ENCODE measurements around the gene HDAC11.

HDAC11 gene

DNA sequence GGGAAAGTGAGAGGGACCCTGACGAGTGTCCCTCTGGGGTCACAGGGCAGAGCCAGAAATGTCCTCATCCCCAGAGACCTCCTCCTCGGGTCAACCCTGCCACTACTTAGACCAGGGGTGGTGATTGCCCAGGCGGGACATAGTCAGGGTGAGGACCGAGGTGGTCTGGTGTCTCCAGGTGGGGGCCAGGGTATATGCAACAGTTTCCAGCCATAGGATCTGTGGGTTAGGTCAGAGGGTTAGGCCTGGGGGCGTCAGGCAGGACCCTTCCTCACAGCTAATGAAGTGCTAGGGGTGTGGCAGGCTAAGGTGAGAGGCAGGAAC lies 46.5 kb downstream of the HDAC11 start:
- no peak for DNase-seq (ENCODE audit: extremely low spot score)
- ChIA-PET CTCF (interaction anchor here (1.1 to 1.9 kb wide), 2 partner anchors 30 to 122 kb away, joined by 3 to 6 read pairs; no protein-coding TSS in a partner anchor), POLR2A (no interaction called here)
- TF ChIP-seq, protein P1, sequence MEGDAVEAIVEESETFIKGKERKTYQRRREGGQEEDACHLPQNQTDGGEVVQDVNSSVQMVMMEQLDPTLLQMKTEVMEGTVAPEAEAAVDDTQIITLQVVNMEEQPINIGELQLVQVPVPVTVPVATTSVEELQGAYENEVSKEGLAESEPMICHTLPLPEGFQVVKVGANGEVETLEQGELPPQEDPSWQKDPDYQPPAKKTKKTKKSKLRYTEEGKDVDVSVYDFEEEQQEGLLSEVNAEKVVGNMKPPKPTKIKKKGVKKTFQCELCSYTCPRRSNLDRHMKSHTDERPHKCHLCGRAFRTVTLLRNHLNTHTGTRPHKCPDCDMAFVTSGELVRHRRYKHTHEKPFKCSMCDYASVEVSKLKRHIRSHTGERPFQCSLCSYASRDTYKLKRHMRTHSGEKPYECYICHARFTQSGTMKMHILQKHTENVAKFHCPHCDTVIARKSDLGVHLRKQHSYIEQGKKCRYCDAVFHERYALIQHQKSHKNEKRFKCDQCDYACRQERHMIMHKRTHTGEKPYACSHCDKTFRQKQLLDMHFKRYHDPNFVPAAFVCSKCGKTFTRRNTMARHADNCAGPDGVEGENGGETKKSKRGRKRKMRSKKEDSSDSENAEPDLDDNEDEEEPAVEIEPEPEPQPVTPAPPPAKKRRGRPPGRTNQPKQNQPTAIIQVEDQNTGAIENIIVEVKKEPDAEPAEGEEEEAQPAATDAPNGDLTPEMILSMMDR (IDR thresholded peaks at IDR 0.05; ENCODE audit: control extremely low read depth, extremely low read depth, low read depth, missing control alignments), result no peak

DNA sequence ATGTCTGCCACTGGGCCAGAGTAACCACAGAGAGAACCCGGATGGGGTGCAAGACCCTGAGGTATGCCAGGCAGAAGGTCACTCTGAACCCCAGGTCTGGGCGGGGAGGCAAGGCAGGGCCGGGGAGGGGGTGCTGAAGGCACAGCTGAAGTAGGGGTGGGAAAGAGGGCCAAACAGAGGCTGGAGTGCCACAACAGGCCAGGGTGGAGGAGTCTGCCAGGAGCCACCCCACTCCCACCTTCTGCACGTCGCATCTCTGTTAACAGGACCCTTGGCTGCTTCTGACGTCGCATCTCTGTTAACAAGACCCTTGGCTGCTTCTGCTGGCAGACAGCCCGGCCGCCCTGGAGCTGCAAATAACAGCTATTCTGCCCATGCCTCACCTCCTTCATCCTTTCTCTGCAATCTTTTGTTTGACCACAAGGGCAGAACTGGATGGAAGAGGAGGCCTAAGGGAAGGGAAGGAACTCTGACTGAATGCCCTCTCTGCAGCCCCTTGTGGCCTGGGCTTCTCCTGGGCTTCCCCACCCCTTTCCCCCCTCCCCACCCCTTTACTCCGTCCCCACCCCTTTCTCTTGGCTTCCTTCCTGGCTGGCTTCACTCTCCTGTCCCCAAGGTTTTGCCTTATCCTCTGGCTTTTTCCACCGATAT lies 48.2 kb downstream of the HDAC11 start:
- DNase-seq (ENCODE audit: extremely low spot score), result no peak
- POLR2A ChIA-PET, result no interaction called here
- CTCF ChIA-PET, result no interaction called here
- TF ChIP-seq, protein P1 (IDR thresholded peaks at IDR 0.05; ENCODE audit: control extremely low read depth, extremely low read depth, low read depth, missing control alignments), result no peak

DNA sequence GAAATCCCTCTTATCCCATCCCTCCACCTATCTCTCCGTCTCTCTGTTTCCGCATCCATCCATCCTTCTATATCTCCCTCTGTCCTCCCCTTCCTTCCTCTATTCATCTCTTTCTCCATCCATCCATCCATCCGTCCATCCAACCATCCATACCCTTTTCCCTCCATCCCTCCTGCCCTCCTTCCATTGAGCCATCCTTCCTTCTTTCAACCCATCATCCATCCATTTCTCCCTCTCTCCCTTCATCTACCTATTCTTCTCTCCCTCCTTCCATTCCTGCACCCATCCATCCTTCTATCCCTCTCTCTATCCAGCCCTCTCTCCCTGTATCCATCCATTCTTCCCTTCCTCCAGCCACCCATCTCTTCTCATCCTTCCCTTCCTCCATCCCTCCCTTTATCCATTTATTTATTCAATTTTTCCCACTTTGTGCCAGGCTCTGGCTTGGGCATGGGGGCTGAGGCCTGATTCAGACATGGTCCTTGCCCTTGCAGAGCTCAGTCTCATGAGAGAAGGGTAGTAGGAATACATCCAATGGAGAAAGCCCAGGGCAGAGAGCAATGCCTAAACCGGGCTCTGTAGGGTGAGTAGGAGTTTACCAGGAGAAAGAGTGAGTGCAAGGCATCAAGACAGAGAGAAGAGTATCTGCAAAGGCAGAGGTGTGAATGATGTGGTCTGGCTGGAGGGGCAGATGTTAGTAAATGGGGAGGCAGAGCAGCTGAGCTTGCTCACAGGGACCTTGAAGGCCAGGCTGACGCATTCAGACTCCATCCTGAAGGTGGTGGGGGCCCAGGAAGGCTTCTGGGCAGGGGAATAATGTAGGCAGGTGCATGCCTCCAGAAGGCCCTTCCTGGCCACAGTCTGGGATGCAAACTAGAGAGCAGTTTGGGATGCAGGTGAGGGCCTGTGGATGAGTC lies 49.3 kb downstream of the HDAC11 start:
- ChIA-PET CTCF (no interaction called here), POLR2A (no interaction called here)

DNA sequence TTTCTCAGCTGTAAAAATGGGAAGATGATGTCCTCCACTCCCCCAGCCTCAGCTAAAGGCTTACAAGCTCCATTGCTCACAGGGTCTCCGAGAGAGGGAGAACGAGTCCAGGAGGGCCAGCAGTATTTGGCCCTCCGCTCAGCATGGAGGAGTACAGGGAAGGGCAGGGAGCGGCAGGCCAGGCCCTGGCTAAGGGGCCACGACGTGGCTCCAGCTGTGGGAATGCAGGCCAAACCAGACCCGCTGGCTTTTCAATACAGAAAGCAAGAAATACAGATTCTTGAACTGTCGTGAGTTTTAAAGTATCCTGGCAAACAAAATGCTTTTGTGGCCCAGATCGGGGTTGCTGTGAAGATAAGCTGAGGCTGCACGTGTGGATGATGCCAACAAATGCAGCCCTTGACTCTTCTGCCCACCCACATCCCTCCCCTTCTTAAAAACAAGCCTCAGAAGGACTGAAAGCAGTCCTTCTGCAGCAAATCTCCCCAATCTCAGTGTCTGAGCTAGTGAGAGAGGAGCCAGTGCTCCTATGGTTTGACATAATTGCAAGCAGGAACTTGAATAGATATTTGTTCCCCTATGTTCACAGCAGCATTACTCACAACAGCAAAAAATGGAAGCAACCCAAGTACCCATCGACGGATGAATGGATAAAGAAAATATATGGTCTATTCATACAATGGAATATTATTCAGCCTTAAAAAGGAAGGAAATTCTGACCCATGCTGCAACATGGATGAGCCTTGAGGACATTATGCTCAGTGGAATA lies 50.3 kb downstream of the HDAC11 start:
- POLR2A ChIA-PET, result no interaction called here
- no peak for DNase-seq (ENCODE audit: extremely low spot score)
- CTCF ChIA-PET, result no interaction called here
- TF ChIP-seq, protein P1 (IDR thresholded peaks at IDR 0.05; ENCODE audit: control extremely low read depth, extremely low read depth, low read depth, missing control alignments), result no peak

More for the DNA sequence above, 49.3 kb downstream of the HDAC11 start:
- TF ChIP-seq, protein P1 (IDR thresholded peaks at IDR 0.05; ENCODE audit: control extremely low read depth, extremely low read depth, low read depth, missing control alignments), result no peak
- DNase-seq (ENCODE audit: extremely low spot score), result no peak

DNA sequence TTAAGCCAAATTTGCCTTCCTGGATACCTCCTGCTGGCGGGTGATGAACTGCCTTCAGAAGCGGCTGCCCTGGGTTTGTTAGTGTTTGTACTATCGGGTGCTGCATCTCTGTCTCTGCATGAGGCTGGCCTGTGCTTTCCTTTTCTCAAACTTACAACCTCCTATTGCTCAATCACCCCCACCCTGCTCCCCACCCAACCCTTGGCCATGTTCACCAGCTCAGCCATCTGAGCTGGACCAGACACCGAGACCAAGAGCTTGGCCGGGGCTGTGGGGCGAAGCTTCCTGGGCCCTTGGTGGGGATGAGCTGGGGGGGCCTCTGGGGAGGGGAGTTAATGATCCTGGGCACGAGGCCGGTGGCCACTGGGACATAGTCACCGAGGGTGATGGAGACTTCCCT lies 52.0 kb downstream of the HDAC11 start:
- TF ChIP-seq, protein P1 (IDR thresholded peaks at IDR 0.05; ENCODE audit: control extremely low read depth, extremely low read depth, low read depth, missing control alignments), result no peak
- no peak for DNase-seq (ENCODE audit: extremely low spot score)
- POLR2A ChIA-PET, result no interaction called here

DNA sequence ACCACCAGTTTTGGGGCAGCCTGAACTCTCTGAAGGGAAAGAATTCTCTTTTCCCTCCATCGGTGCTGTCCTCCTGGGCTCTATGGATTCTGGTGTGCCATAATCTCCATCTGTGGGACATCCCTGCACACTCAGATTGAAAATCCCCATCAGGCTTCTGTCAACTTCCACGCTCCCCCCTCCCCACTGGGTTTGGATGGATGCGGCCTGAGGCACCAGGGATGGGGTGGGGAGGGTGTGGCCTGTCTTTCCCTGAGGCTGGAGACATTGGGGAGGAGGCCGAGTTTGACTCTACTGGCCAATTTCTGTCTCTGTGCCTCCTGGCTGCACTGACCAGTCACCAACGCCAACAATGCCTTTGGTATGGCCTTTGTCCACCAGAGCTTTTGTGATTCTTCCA lies 52.5 kb downstream of the HDAC11 start:
- TF ChIP-seq, protein P1 (IDR thresholded peaks at IDR 0.05; ENCODE audit: control extremely low read depth, extremely low read depth, low read depth, missing control alignments), result no peak
- no peak for DNase-seq (ENCODE audit: extremely low spot score)
- ChIA-PET POLR2A (no interaction called here), CTCF (no interaction called here)

More for the DNA sequence above, 52.0 kb downstream of the HDAC11 start:
- CTCF ChIA-PET, result no interaction called here

Data from GM10248 (cell line).